GM11168 (cell line): ENCODE data around the gene ELFN1.

Experiments used
- in situ Hi-C: fragments of 300-500 bp; cut with MboI; formaldehyde crosslinking; loops from one replicate; pipeline ENCODE4 v1.12.0; 2022; ENCODE audit warnings: low sequenced_read_pairs; ENCODE audit not compliant: unreplicated experiment

ELFN1 gene

GRCh38 chr7:1641661-1642260, 28.3 kb upstream of the ELFN1 start:
- in situ Hi-C loops: no loop called here

GRCh38 chr7:1642291-1642731, 27.8 kb upstream of the ELFN1 start:
- in situ Hi-C loops: no loop called here

GRCh38 chr7:1643270-1644092, 26.6 kb upstream of the ELFN1 start:
- in situ Hi-C loops: no loop called here

- in situ Hi-C loops: no loop called here
Measured at GRCh38 chr7:1644341-1645070, 25.6 kb upstream of the ELFN1 start.

- in situ Hi-C loops: no loop called here
Measured at GRCh38 chr7:1645071-1645409, 25.0 kb upstream of the ELFN1 start.

- in situ Hi-C loops: no loop called here
Measured at GRCh38 chr7:1645476-1645875, 24.6 kb upstream of the ELFN1 start.

GRCh38 chr7:1646391-1646790, 23.7 kb upstream of the ELFN1 start:
- in situ Hi-C loops: no loop called here

GRCh38 chr7:1646957-1647891, 22.9 kb upstream of the ELFN1 start:
- in situ Hi-C loops: no loop called here

GRCh38 chr7:1647961-1648672, 22.0 kb upstream of the ELFN1 start:
- in situ Hi-C loops: no loop called here

GRCh38 chr7:1649751-1650326, 20.2 kb upstream of the ELFN1 start:
- in situ Hi-C loops: no loop called here

- in situ Hi-C loops: no loop called here
Measured at GRCh38 chr7:1650363-1651030, 19.6 kb upstream of the ELFN1 start.

- in situ Hi-C loops: no loop called here
Measured at GRCh38 chr7:1651031-1651446, 19.0 kb upstream of the ELFN1 start.

GRCh38 chr7:1651891-1652290, 18.2 kb upstream of the ELFN1 start:
- in situ Hi-C loops: no loop called here

- in situ Hi-C loops: no loop called here
Measured at GRCh38 chr7:1653500-1653899, 16.6 kb upstream of the ELFN1 start.

- in situ Hi-C loops: no loop called here
Measured at GRCh38 chr7:1654111-1654510, 16.0 kb upstream of the ELFN1 start.

- in situ Hi-C loops: no loop called here
Measured at GRCh38 chr7:1654738-1655475, 15.2 kb upstream of the ELFN1 start.

- in situ Hi-C loops: no loop called here
Measured at GRCh38 chr7:1659696-1660095, 10.4 kb upstream of the ELFN1 start.

GRCh38 chr7:1661461-1661860, 8.6 kb upstream of the ELFN1 start:
- in situ Hi-C loops: no loop called here
